Right lobe of liver (tissue), 4 donors: ENCODE results near the gene FRMD4B.

Experiments used
- POLR2A ChIP-seq: fragments of 450-650 bp; IDR thresholded peaks from one replicate; pipeline ENCODE4 v1.6.1; 2017; ENCODE audit warnings: antibody characterized with exemption, mild to moderate bottlenecking
- TF ChIP-seq, protein P1 (sequence below), 4 donors: fragments of 200-600 bp in 3 of 4; fragments of 450-650 bp in 1 of 4; IDR thresholded peaks; one replicate each; pipeline versions ENCODE4 v1.5.1 to v1.8.0; 2016 to 2022; ENCODE audit warnings: antibody characterized with exemption in 4 of 4, mild to moderate bottlenecking in 2 of 4
- donor health status: DM: no; HTN: no; CAD: no.
- donor health status: DM: no; HTN: no; CAD: no.
- donor health status: DM: no; HTN: yes; CAD: no.

- no peak for TF ChIP-seq POLR2A
- TF ChIP-seq, protein P1, sequence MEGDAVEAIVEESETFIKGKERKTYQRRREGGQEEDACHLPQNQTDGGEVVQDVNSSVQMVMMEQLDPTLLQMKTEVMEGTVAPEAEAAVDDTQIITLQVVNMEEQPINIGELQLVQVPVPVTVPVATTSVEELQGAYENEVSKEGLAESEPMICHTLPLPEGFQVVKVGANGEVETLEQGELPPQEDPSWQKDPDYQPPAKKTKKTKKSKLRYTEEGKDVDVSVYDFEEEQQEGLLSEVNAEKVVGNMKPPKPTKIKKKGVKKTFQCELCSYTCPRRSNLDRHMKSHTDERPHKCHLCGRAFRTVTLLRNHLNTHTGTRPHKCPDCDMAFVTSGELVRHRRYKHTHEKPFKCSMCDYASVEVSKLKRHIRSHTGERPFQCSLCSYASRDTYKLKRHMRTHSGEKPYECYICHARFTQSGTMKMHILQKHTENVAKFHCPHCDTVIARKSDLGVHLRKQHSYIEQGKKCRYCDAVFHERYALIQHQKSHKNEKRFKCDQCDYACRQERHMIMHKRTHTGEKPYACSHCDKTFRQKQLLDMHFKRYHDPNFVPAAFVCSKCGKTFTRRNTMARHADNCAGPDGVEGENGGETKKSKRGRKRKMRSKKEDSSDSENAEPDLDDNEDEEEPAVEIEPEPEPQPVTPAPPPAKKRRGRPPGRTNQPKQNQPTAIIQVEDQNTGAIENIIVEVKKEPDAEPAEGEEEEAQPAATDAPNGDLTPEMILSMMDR (IDR thresholded peaks at IDR 0.05): no peak
Observed at GRCh38 chr3:69137005-69137404, 248.9 kb downstream of the FRMD4B start.
